H1 (cell line): Measurements from ENCODE around the gene CLEC1B. TPM values are rescaled to one million over a fixed set of nuclear protein-coding genes. Genes with fewer than 3 reads are reported as not detected.

Experiments used
- CTCF ChIA-PET: fragments of 300-600 bp; sonication (Branson Sonifier 250); formaldehyde crosslinking; loops from one replicate; lab custom pipeline; 2021; ENCODE audit not compliant: partially characterized antibody; lab: Charles Lee
- POLR2A ChIA-PET: fragments of 300-600 bp; sonication (Branson Sonifier 250); formaldehyde crosslinking; loops from one replicate; lab custom pipeline; 2021; ENCODE audit warnings: inconsistent platforms; ENCODE audit not compliant: partially characterized antibody; lab: Charles Lee
- DNase-seq, 2 experiments: peaks; one replicate each; pipeline versions ENCODE4 v3.0.0 to v3.0.0-alpha.2; 2010 to 2022; ENCODE audit warnings: low spot score in 2 of 2, low read depth in 1 of 2, mixed read lengths in 1 of 2
- FAIRE-seq: peaks from 2 replicates; lab custom pipeline; 2011; peaks lifted over from hg19 to GRCh38; lab: Jason Lieb, UNC
- H2AFZ ChIP-seq: 2 replicates; pipeline ENCODE4 v1.8.1; 2012; ENCODE audit warnings: low read length, inconsistent platforms
- H2AK5ac ChIP-seq: 2 replicates; pipeline ENCODE4 v1.6.1; 2013; ENCODE audit warnings: low read depth, low read length
- H2BK120ac ChIP-seq: replicated peaks from 2 replicates; pipeline ENCODE3; 2013; ENCODE audit warnings: low read depth, low read length, inconsistent platforms
- H2BK12ac ChIP-seq: 2 replicates; pipeline ENCODE4 v1.6.1; 2013; ENCODE audit warnings: low read depth, low read length
- H2BK15ac ChIP-seq: 2 replicates; pipeline ENCODE4 v1.6.1; 2013; ENCODE audit warnings: low read length
- H2BK20ac ChIP-seq: 2 replicates; pipeline ENCODE4 v1.6.1; 2013; ENCODE audit warnings: low read length
- H2BK5ac ChIP-seq: 2 replicates; pipeline ENCODE4 v1.6.1; 2013; ENCODE audit warnings: low read depth, low read length
- H3K14ac ChIP-seq: 2 replicates; pipeline ENCODE4 v1.6.1; 2013; ENCODE audit warnings: inconsistent platforms; ENCODE audit not compliant: insufficient read length
- H3K18ac ChIP-seq: 2 replicates; pipeline ENCODE4 v1.6.1; 2013; ENCODE audit warnings: low read length; ENCODE audit errors: extremely low read depth
- H3K23ac ChIP-seq: 2 replicates; pipeline ENCODE4 v1.6.1; 2013; ENCODE audit warnings: inconsistent platforms; ENCODE audit not compliant: insufficient read length
- H3K23me2 ChIP-seq: 2 replicates; pipeline ENCODE4 v1.6.1; 2013; ENCODE audit warnings: low read depth, low read length
- H3K27ac ChIP-seq: 2 replicates; pipeline ENCODE4 v1.6.1; 2011; ENCODE audit warnings: low read depth, low read length, inconsistent platforms
- H3K27me3 ChIP-seq, 4 experiments: replicated peaks in 1 of 4; 1 replicate in 1 of 4; 2 replicates in 3 of 4; pipeline versions ENCODE4 v1.6.1 to v1.8.1; 2011 to 2013; ENCODE audit warnings: low read length in 3 of 4, mild to moderate bottlenecking in 3 of 4, inconsistent platforms in 2 of 4, mixed read lengths in 2 of 4, moderate library complexity in 1 of 4; ENCODE audit not compliant: control insufficient read depth in 3 of 4, insufficient read depth in 3 of 4; ENCODE audit errors: extremely low read depth in 1 of 4
- H3K36me3 ChIP-seq, 4 experiments: 2 replicates each; pipeline versions ENCODE4 v1.6.1 to v1.8.1; 2011 to 2013; ENCODE audit warnings: mild to moderate bottlenecking in 4 of 4, low read length in 3 of 4, moderate library complexity in 2 of 4, control low read depth in 1 of 4, inconsistent platforms in 1 of 4; ENCODE audit not compliant: insufficient read depth in 4 of 4, control insufficient read depth in 2 of 4
- H3K4ac ChIP-seq: replicated peaks from 2 replicates; pipeline ENCODE3; 2013; ENCODE audit warnings: low read length, low read depth, mixed read lengths, inconsistent platforms; ENCODE audit not compliant: insufficient read length
- H3K4me1 ChIP-seq, 4 experiments: replicated peaks in 1 of 4; 1 replicate in 1 of 4; 2 replicates in 3 of 4; pipeline versions ENCODE4 v1.6.1 to v1.8.1; 2011 to 2013; ENCODE audit warnings: low read length in 3 of 4, inconsistent platforms in 2 of 4, mixed read lengths in 1 of 4; ENCODE audit not compliant: insufficient read depth in 4 of 4, control insufficient read depth in 3 of 4
- H3K4me2 ChIP-seq, 2 experiments: 2 replicates each; pipeline versions ENCODE4 v1.6.1 to v1.8.1; 2011 to 2013; ENCODE audit warnings: low read depth in 2 of 2, low read length in 2 of 2, control low read depth in 1 of 2, inconsistent platforms in 1 of 2, mild to moderate bottlenecking in 1 of 2; ENCODE audit not compliant: insufficient read depth in 1 of 2
- H3K4me3 ChIP-seq, 4 experiments: fragments of 200-600, 300-600 bp in 1 of 4; sonication (generic), shearing (Covaris generic), sonication (Bioruptor Twin) in 1 of 4; 2 replicates each; pipeline versions ENCODE4 v1.5.1 to v1.8.1; 2011 to 2016; ENCODE audit warnings: low read length in 4 of 4, low read depth in 3 of 4, control low read depth in 2 of 4, inconsistent platforms in 2 of 4, mild to moderate bottlenecking in 2 of 4, mixed read lengths in 1 of 4, moderate library complexity in 1 of 4; ENCODE audit not compliant: insufficient read depth in 2 of 4; ENCODE audit errors: extremely low read depth in 1 of 4
- H3K56ac ChIP-seq: replicated peaks from 2 replicates; pipeline ENCODE3; 2013; ENCODE audit warnings: low read depth, mild to moderate bottlenecking, mixed read lengths, low read length, inconsistent platforms; ENCODE audit not compliant: insufficient read length
- H3K79me1 ChIP-seq: 2 replicates; pipeline ENCODE4 v1.6.1; 2013; ENCODE audit warnings: low read depth, low read length, control low read depth
- H3K79me2 ChIP-seq, 2 experiments: 2 replicates each; pipeline versions ENCODE4 v1.6.1 to v1.8.1; 2012 to 2013; ENCODE audit warnings: low read length in 2 of 2, mild to moderate bottlenecking in 2 of 2, inconsistent platforms in 1 of 2; ENCODE audit not compliant: insufficient read depth in 2 of 2, control insufficient read depth in 1 of 2
- H3K9ac ChIP-seq, 4 experiments: replicated peaks in 1 of 4; 1 replicate in 1 of 4; 2 replicates in 3 of 4; pipeline versions ENCODE4 v1.6.1 to v1.8.1; 2011 to 2013; ENCODE audit warnings: low read depth in 3 of 4, low read length in 3 of 4, control low read depth in 2 of 4, mild to moderate bottlenecking in 2 of 4, moderate library complexity in 2 of 4, inconsistent platforms in 1 of 4; ENCODE audit errors: extremely low read depth in 1 of 4
- H3K9me3 ChIP-seq, 2 experiments: 2 replicates each; pipeline versions ENCODE4 v1.6.1 to v1.8.1; 2012 to 2013; ENCODE audit warnings: mild to moderate bottlenecking in 2 of 2, moderate library complexity in 2 of 2, control low read depth in 1 of 2, inconsistent platforms in 1 of 2, low read depth in 1 of 2, low read length in 1 of 2, mixed read lengths in 1 of 2; ENCODE audit not compliant: insufficient read depth in 2 of 2
- H4K20me1 ChIP-seq, 2 experiments: replicated peaks in 1 of 2; 2 replicates each; pipeline versions ENCODE3 to v1.8.1; 2011 to 2013; ENCODE audit warnings: inconsistent platforms in 2 of 2, low read length in 2 of 2, mild to moderate bottlenecking in 1 of 2; ENCODE audit not compliant: insufficient read depth in 2 of 2, control insufficient read depth in 1 of 2
- H4K5ac ChIP-seq: 2 replicates; pipeline ENCODE4 v1.6.1; 2013; ENCODE audit warnings: low read length, low read depth, mixed read lengths, inconsistent platforms; ENCODE audit not compliant: insufficient read length
- H4K8ac ChIP-seq: 2 replicates; pipeline ENCODE4 v1.8.0; 2013; ENCODE audit warnings: mild to moderate bottlenecking, moderate library complexity, low read length, inconsistent platforms; ENCODE audit not compliant: insufficient read depth; ENCODE audit errors: extremely low read depth
- H4K91ac ChIP-seq: replicated peaks from 2 replicates; pipeline ENCODE3; 2013; ENCODE audit warnings: low read length, mixed read lengths, inconsistent platforms; ENCODE audit not compliant: insufficient read length
- ASH2L ChIP-seq: fragments of 200-600, 300-600 bp; sonication (generic); IDR thresholded peaks from one replicate; pipeline ENCODE4 v1.7.1; 2017; ENCODE audit warnings: low read length
- CBX8 ChIP-seq: fragments of 300-800, 300-1000 bp; sonication (generic); IDR thresholded peaks from 2 replicates; pipeline ENCODE4 v1.7.1; 2016; ENCODE audit warnings: low read depth, low read length, borderline replicate concordance
- CHD1 ChIP-seq: IDR thresholded peaks from 2 replicates; pipeline ENCODE4 v1.6.1; 2012; ENCODE audit warnings: low read depth, low read length, improper control_type of control experiment
- E2F6 ChIP-seq: IDR thresholded peaks from 2 replicates; pipeline ENCODE4 v1.6.1; 2012; ENCODE audit warnings: inconsistent platforms
- EGR1 ChIP-seq: IDR thresholded peaks from 2 replicates; pipeline ENCODE4 v1.6.1; 2011; ENCODE audit warnings: low read depth, low read length, borderline replicate concordance
- GTF2F1 ChIP-seq: IDR thresholded peaks from 2 replicates; pipeline ENCODE4 v1.6.1; 2012; ENCODE audit warnings: low read depth, low read length, improper control_type of control experiment, borderline replicate concordance
- HDAC6 ChIP-seq: IDR thresholded peaks from one replicate; pipeline ENCODE4 v1.7.1; 2012; ENCODE audit warnings: low read depth, mild to moderate bottlenecking, inconsistent platforms, low read length, moderate library complexity
- JUN ChIP-seq: IDR thresholded peaks from 2 replicates; pipeline ENCODE4 v1.6.1; 2011; ENCODE audit warnings: low read depth, mild to moderate bottlenecking, improper control_type of control experiment, low read length
- POLR2AphosphoS5 ChIP-seq: IDR thresholded peaks from 2 replicates; pipeline ENCODE4 v1.6.1; 2011; ENCODE audit warnings: low read depth, low read length
- RNF2 ChIP-seq: fragments of 200-900, 300-1000 bp; sonication (generic); IDR thresholded peaks from 2 replicates; pipeline ENCODE4 v1.7.1; 2016; ENCODE audit warnings: borderline replicate concordance, low read depth, mild to moderate bottlenecking, antibody characterized with exemption, low read length; ENCODE audit not compliant: poor library complexity, severe bottlenecking; ENCODE audit errors: missing control alignments
- RXRA ChIP-seq: IDR thresholded peaks from 2 replicates; pipeline ENCODE4 v1.6.1; 2011; ENCODE audit warnings: low read depth, mild to moderate bottlenecking, low read length, moderate library complexity; ENCODE audit not compliant: insufficient read depth
- SIN3A ChIP-seq, 2 experiments: IDR thresholded peaks in 1 of 2; conservative IDR thresholded peaks in 1 of 2; 2 replicates each; pipeline ENCODE4 v1.6.1; 2011 to 2012; ENCODE audit warnings: low read length in 2 of 2, improper control_type of control experiment in 1 of 2, low read depth in 1 of 2, mild to moderate bottlenecking in 1 of 2
- SIX5 ChIP-seq: IDR thresholded peaks from 2 replicates; pipeline ENCODE4 v1.6.1; 2011; ENCODE audit warnings: mild to moderate bottlenecking, low read depth, low read length
- TAF1 ChIP-seq: IDR thresholded peaks from 2 replicates; pipeline ENCODE4 v1.6.1; 2011; ENCODE audit warnings: mild to moderate bottlenecking, low read depth, low read length
- TBP ChIP-seq: IDR thresholded peaks from 2 replicates; pipeline ENCODE4 v1.6.1; 2011; ENCODE audit warnings: low read depth, low read length, improper control_type of control experiment
- WGBS, 2 experiments: shearing (Covaris generic) in 1 of 2; methylation state at CpG; one replicate each; pipeline versions ENCODE4 v1.1.6 to v1.1.7; 2013 to 2015; ENCODE audit warnings: low lambda C conversion rate in 2 of 2, mixed read lengths in 2 of 2, inconsistent platforms in 1 of 2, low coverage in 1 of 2, missing lambda C conversion rate in 1 of 2; ENCODE audit not compliant: insufficient replicate concordance in 2 of 2, insufficient coverage in 1 of 2, insufficient read length in 1 of 2; ENCODE audit errors: extremely low coverage in 1 of 2, missing lambda C conversion rate in 1 of 2; 5-methylcytosine and 5-hydroxymethylcytosine counted together
- polyA plus RNA-seq, 7 experiments: library from polyadenylated mRNA; depleted of rRNA in 3 of 7; stranded (reverse) in 5 of 7; unstranded in 2 of 7; fragments of >200 nt in 5 of 7; fragments of 200-250 nt in 2 of 7; gene quantifications; 1 replicate in 5 of 7; 2 replicates in 1 of 7; 4 replicates in 1 of 7; pipeline versions ENCODE4 v1.2.1 to v1.2.3, GENCODE V29; 2011 to 2013; ENCODE audit warnings: missing spikeins in 2 of 7, mixed read lengths in 2 of 7
- total RNA-seq: library from RNA; stranded (reverse); fragmentation: NEBNext Ultra II Directional; extraction: Animal tissue kit (Norgen Biotek cat#: 25700); gene quantifications from 2 replicates; pipeline ENCODE4 v1.2.1, GENCODE V29; 2021

Gene CLEC1B
- total and polyA plus RNA-seq, 2 of the 8 experiments (the other 6 are each of a cell fraction or from before 2014, with no cell fraction given): not detected

- POLR2A ChIA-PET: no interaction called here
- WGBS, 2 experiments: 93% methylated on average over 2 of the region's 2 CpGs; no CpG with 5 or more reads in 1 of the 2 experiments
- Histone ChIP-seq H2BK120ac (no peak overlapping the region), H2BK20ac (no peak overlapping the region), H3K9ac (no peak overlapping the region), H3K27me3 (no peaks in the 10 kb centered on the region), H3K23ac (no peak overlapping the region), H3K36me3 (no peaks in the 10 kb centered on the region), H3K18ac (no peak overlapping the region), H4K8ac (no peak overlapping the region), H3K79me1 (no peaks in the 10 kb centered on the region), H3K56ac (no peak overlapping the region), H3K4me1 (no peaks in the 10 kb centered on the region), H3K14ac (no peak overlapping the region), H2BK5ac (no peak overlapping the region), H2BK15ac (no peak overlapping the region), H3K9me3 (peaks cover 9 to 10% of the 10 kb centered on the region in 2 experiments), H2BK12ac (no peak overlapping the region), H3K4me2 (no peak overlapping the region), H2AFZ (no peak overlapping the region), H3K23me2 (no peaks in the 10 kb centered on the region), H3K4ac (no peak overlapping the region), H3K4me3 (no peak overlapping the region), H4K5ac (no peak overlapping the region), H3K79me2 (no peaks in the 10 kb centered on the region), H2AK5ac (no peak overlapping the region), H4K20me1 (no peaks in the 10 kb centered on the region), H4K91ac (no peak overlapping the region), H3K27ac (no peak overlapping the region)
- FAIRE-seq (no peak), DNase-seq (no peak)
- CTCF ChIA-PET: no interaction called here
- TF ChIP-seq RXRA: no peak
- no peak for TF ChIP-seq TBP
- no peak for TF ChIP-seq SIX5
- no peak for TF ChIP-seq TAF1
- TF ChIP-seq CHD1: no peak
- TF ChIP-seq CBX8: no peak
- TF ChIP-seq GTF2F1: no peak
- TF ChIP-seq EGR1: no peak
- TF ChIP-seq JUN: no peak
- no peak for TF ChIP-seq E2F6
- no peak for TF ChIP-seq RNF2
- TF ChIP-seq ASH2L: no peak
- TF ChIP-seq HDAC6: no peak
- no peak for TF ChIP-seq POLR2AphosphoS5
- TF ChIP-seq SIN3A (conservative IDR thresholded peaks at IDR 0.05 in 1 of 2, IDR thresholded peaks at IDR 0.05 in 1 of 2; ENCODE audit: low read depth in 1 of 2, low read length in 2 of 2): no peak
Measured at GRCh38 chr12:9975614-9976013, 23.3 kb downstream of the CLEC1B start.
